IMR-90 (cell line): ENCODE data around the gene CD84. TPM values are rescaled to one million over a fixed set of nuclear protein-coding genes. Genes with fewer than 3 reads are reported as not detected.

ENCODE experiments used
- ATAC-seq: fragments of 200-7000 bp; cut with Tn5 transposase; 2 replicates; pipeline ENCODE4 v1.9.1; 2020; ENCODE audit warnings: low read depth, mild to moderate bottlenecking, moderate library complexity
- BruUV-seq: library from RNA; stranded (reverse); fragments of 400-500 nt; replicated peaks from 2 replicates; lab custom pipeline; 2021; lab: Mats Ljungman, UMichigan
- CTCF ChIA-PET: fragments of 300-600 bp; formaldehyde crosslinking; extraction: SDS; loops from one replicate; lab custom pipeline; 2021; ENCODE audit warnings: antibody characterized with exemption; lab: Yijun Ruan, JAX
- POLR2A ChIA-PET: fragments of 300-600 bp; sonication (Branson Sonifier 250); formaldehyde crosslinking; loops from one replicate; lab custom pipeline; 2022; ENCODE audit warnings: antibody characterized with exemption; ENCODE audit not compliant: unreplicated experiment; lab: Charles Lee
- DNase-seq: peaks from one replicate; pipeline ENCODE4 v3.0.0; 2013
- H2AFZ ChIP-seq: replicated peaks from 2 replicates; pipeline ENCODE3; 2013; ENCODE audit warnings: low read length, mild to moderate bottlenecking; ENCODE audit not compliant: poor library complexity
- H2AK5ac ChIP-seq: 2 replicates; pipeline ENCODE4 v1.6.1; 2013; ENCODE audit warnings: low read depth, low read length, inconsistent platforms
- H2AK9ac ChIP-seq: replicated peaks from 2 replicates; pipeline ENCODE3; 2013; ENCODE audit warnings: mild to moderate bottlenecking, low read depth, low read length, moderate library complexity; ENCODE audit not compliant: poor library complexity
- H2BK120ac ChIP-seq: 2 replicates; pipeline ENCODE4 v1.6.1; 2013; ENCODE audit warnings: low read depth, low read length, inconsistent platforms
- H2BK15ac ChIP-seq: 3 replicates; pipeline ENCODE4 v1.6.1; 2013; ENCODE audit warnings: low read depth, low read length, inconsistent platforms
- H2BK20ac ChIP-seq: 2 replicates; pipeline ENCODE4 v1.6.1; 2013; ENCODE audit warnings: low read depth, mild to moderate bottlenecking, inconsistent platforms, low read length, moderate library complexity
- H2BK5ac ChIP-seq: 2 replicates; pipeline ENCODE4 v1.6.1; 2013; ENCODE audit warnings: mild to moderate bottlenecking, low read depth, low read length, inconsistent platforms; ENCODE audit not compliant: poor library complexity, severe bottlenecking
- H3K14ac ChIP-seq: replicated peaks from 2 replicates; pipeline ENCODE4 v1.6.1; 2013; ENCODE audit warnings: low read depth, low read length, inconsistent platforms
- H3K18ac ChIP-seq: 2 replicates; pipeline ENCODE4 v1.6.1; 2013; ENCODE audit warnings: low read depth, low read length, control low read depth
- H3K23ac ChIP-seq: 2 replicates; pipeline ENCODE4 v1.6.1; 2013; ENCODE audit warnings: low read depth, low read length, inconsistent platforms
- H3K27ac ChIP-seq: 2 replicates; pipeline ENCODE4 v1.5.1; 2013; ENCODE audit warnings: mild to moderate bottlenecking, control low read depth, low read length; ENCODE audit not compliant: insufficient read depth
- H3K27me3 ChIP-seq: 2 replicates; pipeline ENCODE4 v1.6.1; 2013; ENCODE audit warnings: low read length; ENCODE audit not compliant: control insufficient read depth, insufficient read depth
- H3K36me3 ChIP-seq: 2 replicates; pipeline ENCODE4 v1.6.1; 2013; ENCODE audit warnings: low read length, mixed read lengths; ENCODE audit not compliant: control insufficient read depth, insufficient read depth
- H3K4ac ChIP-seq: 2 replicates; pipeline ENCODE4 v1.6.1; 2013; ENCODE audit warnings: low read depth, low read length, inconsistent platforms
- H3K4me1 ChIP-seq: 2 replicates; pipeline ENCODE4 v1.6.1; 2013; ENCODE audit warnings: low read length, mixed read lengths; ENCODE audit not compliant: control insufficient read depth, insufficient read depth
- H3K4me2 ChIP-seq: 2 replicates; pipeline ENCODE4 v1.6.1; 2013; ENCODE audit warnings: low read depth, mild to moderate bottlenecking, control low read depth, low read length, moderate library complexity
- H3K4me3 ChIP-seq: 2 replicates; pipeline ENCODE4 v1.5.1; 2013; ENCODE audit warnings: low read depth, mild to moderate bottlenecking, control low read depth, low read length, moderate library complexity; ENCODE audit not compliant: insufficient read depth
- H3K56ac ChIP-seq: 2 replicates; pipeline ENCODE4 v1.6.1; 2013; ENCODE audit warnings: low read length, inconsistent platforms; ENCODE audit not compliant: insufficient read depth; ENCODE audit errors: extremely low read depth
- H3K79me1 ChIP-seq, 2 experiments: 2 replicates each; pipeline ENCODE4 v1.6.1; 2013; ENCODE audit warnings: low read length in 2 of 2, inconsistent platforms in 1 of 2, low read depth in 1 of 2
- H3K9ac ChIP-seq: 2 replicates; pipeline ENCODE4 v1.6.1; 2013; ENCODE audit warnings: low read depth, low read length, control low read depth
- H3K9me1 ChIP-seq: 2 replicates; pipeline ENCODE4 v1.6.1; 2013; ENCODE audit warnings: low read length, inconsistent platforms; ENCODE audit not compliant: insufficient read depth
- H3K9me3 ChIP-seq: 2 replicates; pipeline ENCODE4 v1.6.1; 2013; ENCODE audit warnings: low read length; ENCODE audit not compliant: control insufficient read depth, insufficient read depth
- H4K20me1 ChIP-seq: 2 replicates; pipeline ENCODE4 v1.6.1; 2013; ENCODE audit warnings: low read length, inconsistent platforms; ENCODE audit not compliant: insufficient read depth
- H4K5ac ChIP-seq: 2 replicates; pipeline ENCODE4 v1.6.1; 2013; ENCODE audit warnings: mild to moderate bottlenecking, low read depth, low read length, control low read depth
- H4K8ac ChIP-seq, 2 experiments: 2 replicates each; pipeline ENCODE4 v1.6.1; 2013; ENCODE audit warnings: low read depth in 2 of 2, low read length in 2 of 2, control low read depth in 1 of 2, inconsistent platforms in 1 of 2
- H4K91ac ChIP-seq: 2 replicates; pipeline ENCODE4 v1.6.1; 2013; ENCODE audit warnings: low read depth, low read length, inconsistent platforms; ENCODE audit not compliant: insufficient read depth
- BHLHE40 ChIP-seq: fragments of 150-350 bp; IDR thresholded peaks from 2 replicates; pipeline ENCODE4 v1.6.1; 2016; ENCODE audit warnings: mild to moderate bottlenecking, low read depth, low read length
- FOS ChIP-seq: fragments of 150-350 bp; IDR thresholded peaks from 2 replicates; pipeline ENCODE4 v1.6.1; 2016; ENCODE audit warnings: low read depth, low read length
- MXI1 ChIP-seq: IDR thresholded peaks from 2 replicates; pipeline ENCODE4 v1.6.1; 2012; ENCODE audit warnings: low read depth, mild to moderate bottlenecking, low read length, moderate library complexity, borderline replicate concordance
- NFE2L2 ChIP-seq: fragments of 150-350 bp; IDR thresholded peaks from 2 replicates; pipeline ENCODE4 v1.6.1; 2016; ENCODE audit warnings: low read depth, mild to moderate bottlenecking, low read length
- POLR2A ChIP-seq: IDR thresholded peaks from 2 replicates; pipeline ENCODE4 v1.6.1; 2012; ENCODE audit warnings: mild to moderate bottlenecking, low read depth, low read length
- WGBS, 2 experiments: methylation state at CpG; one replicate each; pipeline versions ENCODE4 v1.1.5 to v1.1.7; 2013; ENCODE audit warnings: missing lambda C conversion rate in 2 of 2; ENCODE audit not compliant: insufficient read length in 1 of 2; ENCODE audit errors: extremely low coverage in 2 of 2; 5-methylcytosine and 5-hydroxymethylcytosine counted together
- dilution Hi-C: fragments of 300-500 bp; cut with HindIII; formaldehyde crosslinking; loops from one replicate; pipeline ENCODE4 v1.14.3; 2018; ENCODE audit warnings: low sequenced_read_pairs; ENCODE audit not compliant: unreplicated experiment
- in situ Hi-C: fragments of 300-500 bp; cut with MboI; formaldehyde crosslinking; loops from 3 replicates; pipeline ENCODE4 v1.14.3; 2019; ENCODE audit warnings: low sequenced_read_pairs, inconsistent platforms, mixed read lengths
- intact Hi-C: fragments of 100-400 bp; cut with micrococcal nuclease; formaldehyde crosslinking; loops from 2 replicates; pipeline ENCODE4 v1.10.0; 2022
- polyA plus RNA-seq, 3 experiments: library from polyadenylated mRNA; depleted of rRNA; stranded (reverse); fragments of >200 nt; gene quantifications; 2 replicates each; pipeline ENCODE4 v1.2.3, GENCODE V29; 2012; ENCODE audit warnings: low replicate concordance in 1 of 3
- total RNA-seq: library from RNA; depleted of rRNA; stranded (reverse); fragments of >200 nt; gene quantifications from 2 replicates; pipeline ENCODE4 v1.2.3, GENCODE V29; 2012
- TF ChIP-seq, protein P1 (sequence below): fragments of 150-350 bp; IDR thresholded peaks from 2 replicates; pipeline ENCODE4 v1.6.1; 2016; ENCODE audit warnings: low read depth, mild to moderate bottlenecking, low read length, moderate library complexity, borderline replicate concordance
- TF ChIP-seq, protein P2 (sequence below): fragments of 150-350 bp; IDR thresholded peaks from 2 replicates; pipeline ENCODE4 v1.6.1; 2017; ENCODE audit warnings: mild to moderate bottlenecking, antibody characterized with exemption, low read length, low read depth
- TF ChIP-seq, protein P3 (sequence below): conservative IDR thresholded peaks from 2 replicates; pipeline ENCODE4 v1.5.1; 2012; ENCODE audit warnings: mild to moderate bottlenecking, low read depth, low read length, improper control_type of control experiment

The CD84 gene
- total and polyA plus RNA-seq, 2 of the 4 experiments (the other 2 are of a cell fraction) = not detected

- no peak for TF ChIP-seq BHLHE40
Measured at GRCh38 chr1:160537714-160538665, 41.3 kb downstream of the CD84 start (continued).

DNA sequence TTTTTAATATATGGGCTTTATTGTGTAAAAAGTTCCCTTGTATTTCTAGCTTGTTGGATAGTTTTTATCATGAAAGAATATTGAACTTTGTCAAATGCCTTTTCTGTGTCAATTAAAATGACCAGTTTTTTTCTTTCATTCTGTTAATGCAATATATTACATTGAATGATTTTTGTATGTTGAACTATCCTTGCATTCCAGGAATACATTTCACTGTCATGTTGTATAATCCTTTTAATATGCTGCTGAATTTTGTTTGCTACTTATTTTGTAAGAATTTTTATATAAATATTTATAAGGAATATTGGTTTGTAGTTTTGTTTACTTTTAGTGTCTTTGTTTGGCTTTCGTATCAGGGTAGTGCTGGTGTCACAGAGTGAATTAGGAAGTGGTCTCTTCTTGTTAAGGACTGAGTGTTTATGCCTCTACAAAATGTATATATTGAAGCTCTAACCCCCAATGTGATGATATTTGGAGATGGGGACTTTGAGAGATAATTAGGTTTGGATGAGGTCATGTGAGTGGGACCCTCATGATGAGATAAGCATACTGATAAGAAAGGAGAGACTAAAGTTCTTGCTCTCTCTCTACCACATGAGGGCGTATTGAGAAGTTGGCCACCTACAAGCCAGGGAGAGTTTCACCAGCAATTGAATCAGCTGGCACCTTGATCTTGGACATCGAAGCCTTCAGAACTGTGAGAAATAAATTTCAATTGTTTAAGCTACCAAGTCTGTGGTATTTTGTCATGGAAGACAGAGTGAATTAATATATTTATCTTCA, 44.3 kb downstream of the CD84 start:
- no peak overlapping the region for H2BK120ac ChIP-seq
- no CpG with 5 or more reads among the region's 3 CpGs for WGBS, 2 experiments
- H4K5ac ChIP-seq = no peak overlapping the region
- H2BK20ac ChIP-seq = no peak overlapping the region
- H3K18ac ChIP-seq = no peak overlapping the region
- H3K23ac ChIP-seq = no peak overlapping the region
- no TSS peak for BruUV-seq
- H3K14ac ChIP-seq = no peak overlapping the region
- H3K4me1 ChIP-seq = no peaks in the 10 kb centered on the region
- dilution Hi-C loops = no loop called here
- no peak overlapping the region for H3K4me2 ChIP-seq
- no peak overlapping the region for H2AFZ ChIP-seq
- no peaks in the 10 kb centered on the region for H3K27me3 ChIP-seq
- H2AK9ac ChIP-seq = no peak overlapping the region
- TF ChIP-seq, protein P1, sequence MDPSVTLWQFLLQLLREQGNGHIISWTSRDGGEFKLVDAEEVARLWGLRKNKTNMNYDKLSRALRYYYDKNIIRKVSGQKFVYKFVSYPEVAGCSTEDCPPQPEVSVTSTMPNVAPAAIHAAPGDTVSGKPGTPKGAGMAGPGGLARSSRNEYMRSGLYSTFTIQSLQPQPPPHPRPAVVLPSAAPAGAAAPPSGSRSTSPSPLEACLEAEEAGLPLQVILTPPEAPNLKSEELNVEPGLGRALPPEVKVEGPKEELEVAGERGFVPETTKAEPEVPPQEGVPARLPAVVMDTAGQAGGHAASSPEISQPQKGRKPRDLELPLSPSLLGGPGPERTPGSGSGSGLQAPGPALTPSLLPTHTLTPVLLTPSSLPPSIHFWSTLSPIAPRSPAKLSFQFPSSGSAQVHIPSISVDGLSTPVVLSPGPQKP = no peak
- TF ChIP-seq FOS (no peak), MXI1 (no peak), POLR2A (no peak), NFE2L2 (no peak)
- TF ChIP-seq, protein P2, sequence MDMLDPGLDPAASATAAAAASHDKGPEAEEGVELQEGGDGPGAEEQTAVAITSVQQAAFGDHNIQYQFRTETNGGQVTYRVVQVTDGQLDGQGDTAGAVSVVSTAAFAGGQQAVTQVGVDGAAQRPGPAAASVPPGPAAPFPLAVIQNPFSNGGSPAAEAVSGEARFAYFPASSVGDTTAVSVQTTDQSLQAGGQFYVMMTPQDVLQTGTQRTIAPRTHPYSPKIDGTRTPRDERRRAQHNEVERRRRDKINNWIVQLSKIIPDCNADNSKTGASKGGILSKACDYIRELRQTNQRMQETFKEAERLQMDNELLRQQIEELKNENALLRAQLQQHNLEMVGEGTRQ = no peak
- TF ChIP-seq, protein P3, sequence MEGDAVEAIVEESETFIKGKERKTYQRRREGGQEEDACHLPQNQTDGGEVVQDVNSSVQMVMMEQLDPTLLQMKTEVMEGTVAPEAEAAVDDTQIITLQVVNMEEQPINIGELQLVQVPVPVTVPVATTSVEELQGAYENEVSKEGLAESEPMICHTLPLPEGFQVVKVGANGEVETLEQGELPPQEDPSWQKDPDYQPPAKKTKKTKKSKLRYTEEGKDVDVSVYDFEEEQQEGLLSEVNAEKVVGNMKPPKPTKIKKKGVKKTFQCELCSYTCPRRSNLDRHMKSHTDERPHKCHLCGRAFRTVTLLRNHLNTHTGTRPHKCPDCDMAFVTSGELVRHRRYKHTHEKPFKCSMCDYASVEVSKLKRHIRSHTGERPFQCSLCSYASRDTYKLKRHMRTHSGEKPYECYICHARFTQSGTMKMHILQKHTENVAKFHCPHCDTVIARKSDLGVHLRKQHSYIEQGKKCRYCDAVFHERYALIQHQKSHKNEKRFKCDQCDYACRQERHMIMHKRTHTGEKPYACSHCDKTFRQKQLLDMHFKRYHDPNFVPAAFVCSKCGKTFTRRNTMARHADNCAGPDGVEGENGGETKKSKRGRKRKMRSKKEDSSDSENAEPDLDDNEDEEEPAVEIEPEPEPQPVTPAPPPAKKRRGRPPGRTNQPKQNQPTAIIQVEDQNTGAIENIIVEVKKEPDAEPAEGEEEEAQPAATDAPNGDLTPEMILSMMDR = no peak
- ChIA-PET POLR2A (no interaction called here), CTCF (interaction anchor here (0.6 kb wide), 1 partner anchor 383 kb away, joined by 3 read pairs; no protein-coding TSS in a partner anchor)
- no peak overlapping the region for H3K56ac ChIP-seq
- H2BK15ac ChIP-seq = no peak overlapping the region
- intact Hi-C loops = no loop called here
- no peaks in the 10 kb centered on the region for H4K20me1 ChIP-seq
- no peaks in the 10 kb centered on the region for H3K79me1 ChIP-seq
- no peaks in the 10 kb centered on the region for H3K9me1 ChIP-seq
- no peak overlapping the region for H2BK5ac ChIP-seq
- DNase-seq = no peak
- no peaks in the 10 kb centered on the region for H3K9me3 ChIP-seq
- no peak overlapping the region for H3K4ac ChIP-seq
- ATAC-seq = no peak
- no peak overlapping the region for H4K91ac ChIP-seq
- H2AK5ac ChIP-seq = no peak overlapping the region
- no peak overlapping the region for H3K9ac ChIP-seq
- H3K27ac ChIP-seq = no peak overlapping the region
- no peaks in the 10 kb centered on the region for H3K36me3 ChIP-seq
- in situ Hi-C loops = no loop called here
- no peak overlapping the region for H4K8ac ChIP-seq
- no peak overlapping the region for H3K4me3 ChIP-seq
